ENCODE results near the gene ACAP1.
A peak's percentile ranks its signal among the peaks of the same experiment; 100 is the strongest.

DNA sequence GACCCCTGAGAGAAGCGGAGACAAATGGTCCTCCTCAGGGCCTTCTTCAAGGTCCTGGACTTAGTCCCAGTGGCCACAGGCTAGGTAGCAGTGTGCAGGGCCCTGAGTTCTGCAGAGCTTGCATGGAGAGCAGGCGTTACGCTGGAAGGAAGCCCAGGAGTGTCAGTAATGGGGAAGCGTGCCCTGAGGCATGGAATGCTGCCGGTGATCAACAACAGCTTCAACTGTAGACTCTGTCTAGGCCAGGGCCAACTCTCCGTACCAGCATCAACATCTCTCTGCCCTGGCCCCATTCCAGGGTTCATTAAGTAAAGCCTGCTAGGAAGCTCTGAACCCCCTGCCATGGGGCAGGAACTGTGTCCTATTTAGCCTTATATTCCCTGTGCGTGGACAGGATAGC, 44.0 kb downstream of the ACAP1 start:
- TF ChIP-seq, protein P1, sequence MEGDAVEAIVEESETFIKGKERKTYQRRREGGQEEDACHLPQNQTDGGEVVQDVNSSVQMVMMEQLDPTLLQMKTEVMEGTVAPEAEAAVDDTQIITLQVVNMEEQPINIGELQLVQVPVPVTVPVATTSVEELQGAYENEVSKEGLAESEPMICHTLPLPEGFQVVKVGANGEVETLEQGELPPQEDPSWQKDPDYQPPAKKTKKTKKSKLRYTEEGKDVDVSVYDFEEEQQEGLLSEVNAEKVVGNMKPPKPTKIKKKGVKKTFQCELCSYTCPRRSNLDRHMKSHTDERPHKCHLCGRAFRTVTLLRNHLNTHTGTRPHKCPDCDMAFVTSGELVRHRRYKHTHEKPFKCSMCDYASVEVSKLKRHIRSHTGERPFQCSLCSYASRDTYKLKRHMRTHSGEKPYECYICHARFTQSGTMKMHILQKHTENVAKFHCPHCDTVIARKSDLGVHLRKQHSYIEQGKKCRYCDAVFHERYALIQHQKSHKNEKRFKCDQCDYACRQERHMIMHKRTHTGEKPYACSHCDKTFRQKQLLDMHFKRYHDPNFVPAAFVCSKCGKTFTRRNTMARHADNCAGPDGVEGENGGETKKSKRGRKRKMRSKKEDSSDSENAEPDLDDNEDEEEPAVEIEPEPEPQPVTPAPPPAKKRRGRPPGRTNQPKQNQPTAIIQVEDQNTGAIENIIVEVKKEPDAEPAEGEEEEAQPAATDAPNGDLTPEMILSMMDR (IDR thresholded peaks at IDR 0.05), result no peak
- peak; percentile 39 for TF ChIP-seq POLR2AphosphoS5 (IDR thresholded peaks at IDR 0.05)
